HG03108 (cell line): Measurements from ENCODE around the gene PRSS53.
A peak's percentile ranks its signal among the peaks of the same experiment; 100 is the strongest.

Source experiments
- ATAC-seq: cut with Tn5 transposase; IDR thresholded peaks from one replicate; pipeline ENCODE4 v1.9.1; 2021; ENCODE audit warnings: moderate library complexity; ENCODE audit not compliant: unreplicated experiment

Gene PRSS53

DNA sequence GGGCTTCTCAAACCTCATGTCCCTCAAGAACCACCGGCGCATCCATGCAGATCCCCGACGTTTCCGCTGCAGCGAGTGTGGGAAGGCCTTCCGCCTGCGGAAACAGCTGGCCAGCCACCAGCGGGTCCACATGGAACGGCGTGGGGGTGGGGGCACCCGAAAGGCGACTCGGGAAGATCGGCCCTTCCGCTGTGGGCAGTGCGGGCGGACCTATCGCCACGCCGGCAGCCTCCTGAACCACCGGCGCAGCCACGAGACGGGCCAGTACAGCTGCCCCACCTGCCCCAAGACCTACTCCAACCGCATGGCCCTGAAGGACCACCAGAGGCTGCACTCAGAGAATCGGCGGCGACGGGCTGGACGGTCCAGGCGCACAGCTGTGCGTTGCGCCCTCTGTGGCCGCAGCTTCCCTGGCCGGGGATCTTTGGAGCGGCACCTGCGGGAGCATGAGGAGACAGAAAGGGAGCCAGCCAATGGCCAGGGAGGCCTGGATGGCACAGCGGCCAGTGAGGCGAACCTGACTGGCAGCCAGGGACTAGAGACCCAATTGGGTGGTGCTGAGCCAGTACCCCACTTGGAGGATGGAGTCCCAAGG, 8.6 kb downstream of the PRSS53 start:
- no peak for ATAC-seq

- no peak for ATAC-seq
These were observed 9.3 kb downstream of the PRSS53 start for GRCh38 chr16:31079342-31079944.

- ATAC-seq = no peak
These were observed 10.0 kb downstream of the PRSS53 start for GRCh38 chr16:31078597-31079341.

DNA sequence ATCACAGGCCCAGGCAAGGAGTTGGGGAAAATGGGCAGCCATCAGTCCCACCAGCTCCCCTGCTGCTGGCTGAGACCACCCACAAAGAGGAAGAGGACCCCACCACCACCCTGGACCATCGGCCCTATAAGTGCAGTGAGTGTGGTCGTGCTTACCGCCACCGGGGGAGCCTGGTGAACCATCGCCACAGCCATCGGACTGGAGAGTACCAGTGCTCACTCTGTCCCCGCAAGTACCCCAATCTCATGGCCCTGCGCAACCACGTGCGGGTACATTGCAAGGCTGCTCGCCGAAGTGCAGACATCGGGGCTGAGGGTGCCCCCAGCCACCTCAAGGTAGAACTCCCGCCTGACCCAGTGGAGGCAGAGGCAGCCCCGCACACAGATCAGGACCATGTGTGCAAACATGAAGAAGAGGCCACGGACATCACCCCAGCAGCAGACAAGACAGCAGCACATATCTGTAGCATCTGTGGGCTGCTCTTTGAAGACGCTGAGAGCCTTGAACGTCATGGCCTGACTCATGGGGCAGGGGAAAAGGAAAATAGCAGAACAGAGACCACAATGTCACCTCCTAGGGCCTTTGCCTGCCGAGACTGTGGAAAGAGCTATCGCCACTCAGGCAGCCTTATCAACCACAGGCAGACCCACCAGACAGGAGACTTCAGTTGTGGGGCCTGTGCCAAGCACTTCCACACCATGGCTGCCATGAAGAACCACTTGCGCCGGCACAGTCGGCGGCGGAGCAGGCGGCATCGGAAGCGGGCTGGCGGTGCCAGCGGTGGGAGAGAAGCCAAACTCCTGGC, 10.9 kb downstream of the PRSS53 start:
- no peak for ATAC-seq

DNA sequence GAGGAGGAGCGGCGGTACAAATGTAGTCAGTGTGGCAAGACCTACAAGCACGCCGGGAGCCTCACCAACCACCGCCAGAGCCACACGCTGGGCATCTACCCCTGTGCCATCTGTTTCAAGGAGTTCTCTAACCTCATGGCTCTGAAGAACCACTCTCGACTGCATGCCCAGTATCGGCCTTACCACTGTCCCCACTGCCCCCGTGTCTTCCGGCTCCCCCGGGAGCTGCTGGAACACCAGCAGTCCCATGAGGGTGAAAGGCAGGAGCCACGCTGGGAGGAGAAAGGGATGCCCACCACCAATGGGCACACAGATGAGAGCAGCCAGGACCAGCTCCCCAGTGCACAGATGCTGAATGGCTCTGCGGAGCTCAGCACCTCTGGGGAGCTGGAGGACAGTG, 11.7 kb downstream of the PRSS53 start:
- no peak for ATAC-seq

GRCh38 chr16:31076319-31076718, 12.4 kb downstream of the PRSS53 start:
- ATAC-seq = no peak

DNA sequence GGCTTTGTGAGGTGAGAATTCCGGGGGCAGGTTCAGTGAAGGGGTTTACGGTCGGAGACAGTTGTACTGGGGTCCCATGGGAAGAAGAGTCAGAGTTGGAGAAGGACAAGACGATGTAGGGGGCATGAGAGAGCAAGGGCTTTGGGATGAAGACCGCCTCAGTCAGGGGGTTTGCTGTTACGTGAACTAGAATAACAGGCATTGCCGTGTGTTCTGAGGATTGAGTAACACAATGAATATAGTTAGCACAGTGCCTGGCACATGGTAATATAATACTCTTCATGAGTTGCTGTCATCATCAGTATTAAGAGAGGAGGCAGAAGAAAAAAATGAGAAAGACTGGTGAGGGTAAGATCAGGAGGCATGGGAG, 13.9 kb downstream of the PRSS53 start:
- no peak for ATAC-seq

- ATAC-seq = peak; percentile 64
These were observed 14.6 kb downstream of the PRSS53 start, which contains the start of the genes ZNF646 and ZNF668 for GRCh38 chr16:31073970-31074813. Gene ZNF646, plus strand, starts transcription at chr16:31074422. Its CDS starts 1,903 bp downstream, at chr16:31076325. Gene ZNF668, minus strand, starts transcription at chr16:31074240. Its CDS starts 9,781 bp downstream, at chr16:31064459.

DNA sequence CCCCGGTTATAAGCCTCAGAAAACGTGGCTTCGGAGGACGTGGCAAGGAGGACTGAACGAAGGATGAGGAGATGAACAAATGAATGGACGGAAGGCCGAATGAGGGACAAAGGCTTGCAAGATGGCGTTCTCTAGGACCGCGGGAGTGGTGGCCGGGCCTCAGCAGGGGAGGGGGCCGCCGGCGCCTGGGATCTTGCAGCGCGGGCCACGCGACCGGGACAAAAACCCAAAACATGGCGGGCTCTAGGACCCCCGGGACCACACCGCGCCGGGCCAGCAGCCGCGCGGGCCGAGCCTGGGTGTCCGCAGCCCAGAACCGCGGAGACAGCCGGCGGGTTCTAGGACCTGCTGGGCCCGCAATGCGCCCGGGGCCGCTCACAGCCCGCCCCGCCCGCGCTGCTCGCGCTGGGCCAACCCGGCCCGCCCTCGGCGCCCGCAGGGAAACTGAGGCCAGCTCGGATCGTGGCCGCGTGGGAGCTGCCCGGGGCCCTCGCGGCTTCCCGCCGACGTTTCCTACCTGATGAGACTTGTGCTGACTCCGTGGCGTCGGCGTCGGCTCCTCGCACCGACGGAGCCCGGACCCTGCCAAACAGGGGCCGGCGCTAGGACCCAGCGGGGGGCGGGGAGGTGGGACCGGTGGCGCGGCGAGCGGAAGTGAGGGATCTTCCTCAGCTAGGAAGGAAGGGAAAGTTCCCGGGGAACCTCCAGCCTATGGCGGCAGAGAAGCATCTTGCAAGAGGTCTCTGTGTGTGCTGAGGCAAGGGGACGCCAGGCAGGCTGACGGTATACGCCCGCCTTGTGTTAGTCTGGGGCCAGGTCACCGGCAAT, 15.4 kb downstream of the PRSS53 start:
- peak; percentile 43 for ATAC-seq

DNA sequence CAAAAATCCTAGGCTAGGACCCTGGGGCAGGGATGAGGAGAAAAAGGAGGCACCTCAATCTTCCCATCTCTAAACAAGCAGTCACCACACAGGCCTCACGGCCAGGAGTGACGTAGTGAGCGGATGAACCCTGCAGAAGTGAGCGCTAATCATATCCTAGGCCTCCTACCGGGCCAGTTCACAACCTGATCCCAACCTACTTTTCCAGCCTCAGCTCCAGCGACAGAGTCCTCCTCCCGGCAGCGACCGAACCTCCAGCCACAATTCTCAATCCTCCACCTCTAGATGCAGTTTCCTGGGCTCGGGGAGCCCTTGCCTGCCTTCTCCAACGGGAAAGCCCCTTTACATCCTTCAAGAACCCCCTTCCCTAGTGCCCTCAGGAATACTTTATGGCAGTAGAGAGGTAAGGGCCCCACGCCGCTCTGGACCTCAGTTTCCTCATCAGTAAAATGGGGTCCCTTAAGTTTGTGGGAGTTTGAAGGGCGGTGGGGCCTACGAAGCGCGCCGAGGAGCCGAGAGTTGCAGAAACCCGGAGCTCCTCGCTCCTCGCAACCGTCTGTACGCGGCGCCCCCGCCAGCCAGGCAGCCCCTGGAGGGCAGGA, 16.1 kb downstream of the PRSS53 start:
- ATAC-seq = no peak

DNA sequence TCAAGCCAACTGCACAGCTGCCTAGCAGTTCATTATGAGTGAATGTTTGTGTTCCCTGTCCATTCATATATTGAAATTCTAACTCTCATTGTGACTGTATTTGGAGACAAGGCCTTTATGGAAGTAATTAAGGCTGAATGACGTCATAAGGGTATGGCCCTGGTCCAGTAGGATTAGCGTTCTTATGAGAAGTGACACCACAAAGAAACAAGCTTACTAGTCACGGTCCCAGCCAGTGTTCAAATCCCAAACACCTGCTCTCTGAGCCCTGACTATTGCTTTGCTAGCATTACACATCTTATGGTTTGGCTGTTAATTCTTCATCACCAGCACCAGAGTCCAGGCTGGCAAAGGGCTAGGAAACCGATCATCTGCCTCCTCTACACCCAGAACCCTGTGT, 16.9 kb downstream of the PRSS53 start:
- no peak for ATAC-seq

DNA sequence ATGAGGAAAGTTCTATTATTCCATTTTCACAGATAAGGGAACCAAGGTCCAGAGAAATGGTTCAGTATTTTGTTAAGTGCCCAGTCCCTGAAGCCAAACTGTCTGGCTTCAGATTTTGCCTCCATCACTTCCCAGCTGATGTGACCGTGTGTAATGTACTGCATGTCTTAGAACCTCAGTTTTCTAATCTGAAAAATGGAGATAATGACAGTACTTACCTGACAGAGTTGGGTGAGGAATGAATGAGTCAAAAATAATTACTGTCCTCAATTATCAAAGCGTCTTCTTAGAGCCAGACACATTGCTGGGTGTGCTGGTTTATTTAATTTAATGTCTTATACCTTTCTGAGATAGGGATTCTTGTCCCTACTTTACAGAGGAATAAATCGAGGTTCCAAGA, 21.4 kb downstream of the PRSS53 start:
- ATAC-seq = no peak

- ATAC-seq = no peak
These were observed 23.8 kb downstream of the PRSS53 start for GRCh38 chr16:31064882-31065461.

DNA sequence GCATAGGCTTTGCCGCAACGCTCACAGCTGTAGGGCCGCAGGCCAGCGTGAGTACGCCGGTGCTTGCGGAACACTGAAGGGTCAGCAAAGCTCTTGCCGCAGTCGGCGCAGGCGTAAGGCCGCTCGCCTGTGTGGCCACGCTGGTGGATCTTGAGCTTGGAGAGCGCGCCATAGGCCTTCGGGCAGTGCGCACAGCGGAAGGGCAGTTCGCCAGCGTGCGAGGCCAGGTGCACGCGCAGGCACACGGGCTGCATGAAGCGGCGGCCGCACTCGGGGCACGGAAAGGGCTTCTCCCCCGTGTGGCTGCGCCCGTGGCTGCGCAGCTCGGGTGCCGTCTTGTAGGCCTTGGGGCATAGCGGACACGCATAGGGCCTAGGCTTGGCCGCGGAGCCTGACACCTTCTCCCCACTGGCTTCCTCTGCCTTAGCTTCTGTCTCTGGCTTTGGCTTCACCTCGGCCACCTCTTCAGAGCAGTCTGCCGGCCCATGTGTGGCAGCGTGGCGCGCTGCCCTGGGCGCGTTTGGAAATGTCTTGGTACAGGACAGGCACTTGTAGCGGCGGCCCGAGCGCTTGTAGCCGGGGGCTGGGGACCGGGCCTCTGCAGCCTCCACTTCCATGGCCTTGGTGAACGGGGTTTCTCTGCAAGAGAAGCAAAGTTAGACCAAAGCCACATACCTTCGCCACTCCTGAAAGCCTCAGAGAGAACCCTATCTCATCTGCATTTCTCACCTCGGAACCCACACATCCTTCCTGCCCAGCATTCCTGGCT, 24.7 kb downstream of the PRSS53 start:
- ATAC-seq = no peak

DNA sequence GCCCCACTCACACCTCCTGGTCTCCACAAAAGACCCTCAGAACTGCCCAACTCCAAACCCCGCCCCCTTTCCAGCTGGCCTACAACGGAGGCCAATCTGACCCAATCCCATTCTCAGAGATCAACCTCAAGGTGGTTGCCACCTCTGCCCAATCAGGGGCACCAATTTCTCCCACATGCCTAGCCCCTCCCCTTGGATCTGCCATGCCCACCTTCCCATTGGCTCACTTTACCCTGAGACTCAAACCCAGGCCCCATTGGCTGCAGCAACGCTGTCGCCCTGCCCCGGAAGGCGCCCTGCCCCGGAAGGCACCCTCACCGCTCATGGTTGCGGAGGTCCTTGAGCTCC, 25.3 kb downstream of the PRSS53 start:
- no peak for ATAC-seq

GRCh38 chr16:31061813-31062440, 26.8 kb downstream of the PRSS53 start:
- ATAC-seq = no peak

DNA sequence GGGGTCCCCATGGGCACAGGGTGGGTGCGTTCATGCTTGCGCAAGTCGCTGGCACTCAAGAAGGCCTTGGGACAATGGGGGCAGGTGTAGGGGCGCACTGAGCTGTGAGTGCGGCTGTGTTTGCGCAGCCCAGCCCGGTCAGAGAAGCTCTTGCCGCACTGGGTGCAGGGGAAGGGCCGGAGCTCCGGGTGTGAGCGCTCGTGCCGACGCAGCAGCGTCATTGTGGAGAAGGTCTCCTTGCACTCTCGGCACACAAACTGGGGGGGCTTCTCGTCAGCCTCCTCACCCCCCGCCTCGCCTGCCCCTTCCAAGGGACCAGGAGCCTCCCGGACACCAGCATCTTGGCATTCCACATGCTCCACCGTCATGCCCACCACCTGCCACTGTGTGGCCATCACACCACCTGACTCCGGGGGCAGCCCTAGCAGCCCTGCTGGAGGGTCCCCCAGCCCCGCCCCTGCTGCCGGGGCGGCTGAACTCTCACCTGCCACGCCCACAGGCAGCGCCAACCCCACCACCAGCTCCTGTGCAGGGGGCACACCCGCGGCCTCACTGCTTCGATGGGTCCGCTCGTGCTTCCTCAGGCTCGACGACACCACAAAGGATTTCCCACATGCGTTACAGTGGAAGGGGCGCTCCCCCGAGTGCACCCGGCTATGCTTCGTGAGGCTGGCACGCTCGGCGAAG, 27.5 kb downstream of the PRSS53 start:
- no peak for ATAC-seq
